Measurements from ENCODE around the gene PRKCE. TPM values are rescaled to one million over a fixed set of nuclear protein-coding genes. Genes with fewer than 3 reads are reported as not detected.

PRKCE gene
- total RNA-seq, 1 donor from 2014 or later, result 21.0 TPM

- TF ChIP-seq CTCF (IDR thresholded peaks at IDR 0.05; ENCODE audit: insufficient read depth, low read length, poor library complexity, severe bottlenecking), result no peak
- Histone ChIP-seq H3K36me3 (ENCODE audit: control insufficient read depth, insufficient read depth, low read length) (no peaks in the 10 kb centered on the region), H3K4me3 (ENCODE audit: low read depth, low read length) (no peak overlapping the region), H3K27me3 (ENCODE audit: control insufficient read depth, insufficient read depth, low read length) (no peaks in the 10 kb centered on the region)
- no peak for DNase-seq (ENCODE audit: low read depth)
Observed at GRCh38 chr2:46135958-46136357, 484.5 kb downstream of the PRKCE start.

DNA sequence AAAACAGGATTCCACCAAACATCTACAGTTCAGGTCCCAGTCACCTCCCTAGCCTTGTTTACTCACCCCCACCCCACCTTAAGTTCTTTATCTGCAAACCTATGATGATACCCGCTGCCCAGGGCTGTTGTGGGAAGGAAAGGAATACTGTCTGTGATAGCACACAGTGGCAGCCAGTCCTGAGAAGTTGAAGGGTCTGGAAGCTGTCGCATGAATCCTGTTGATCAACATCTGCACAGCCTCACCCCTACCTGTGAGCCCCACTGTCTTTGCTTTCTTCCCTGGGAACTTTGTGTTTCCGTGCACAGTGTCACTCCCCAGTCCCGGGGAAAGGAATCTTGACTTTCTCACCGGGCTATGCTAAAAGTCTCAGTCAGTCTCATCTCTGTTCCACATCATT is 485.0 kb downstream of the PRKCE start:
- no peak for TF ChIP-seq CTCF (IDR thresholded peaks at IDR 0.05; ENCODE audit: insufficient read depth, low read length, poor library complexity, severe bottlenecking)
- Histone ChIP-seq H3K4me3 (ENCODE audit: low read depth, low read length) (no peak overlapping the region), H3K27me3 (ENCODE audit: control insufficient read depth, insufficient read depth, low read length) (no peaks in the 10 kb centered on the region), H3K36me3 (ENCODE audit: control insufficient read depth, insufficient read depth, low read length) (no peaks in the 10 kb centered on the region)
- no peak for DNase-seq (ENCODE audit: low read depth)

- H3K4me3 ChIP-seq (ENCODE audit: low read depth, low read length), result no peak overlapping the region
- no peaks in the 10 kb centered on the region for H3K36me3 ChIP-seq (ENCODE audit: control insufficient read depth, insufficient read depth, low read length)
Observed at GRCh38 chr2:46136953-46137352, 485.5 kb downstream of the PRKCE start.

DNA sequence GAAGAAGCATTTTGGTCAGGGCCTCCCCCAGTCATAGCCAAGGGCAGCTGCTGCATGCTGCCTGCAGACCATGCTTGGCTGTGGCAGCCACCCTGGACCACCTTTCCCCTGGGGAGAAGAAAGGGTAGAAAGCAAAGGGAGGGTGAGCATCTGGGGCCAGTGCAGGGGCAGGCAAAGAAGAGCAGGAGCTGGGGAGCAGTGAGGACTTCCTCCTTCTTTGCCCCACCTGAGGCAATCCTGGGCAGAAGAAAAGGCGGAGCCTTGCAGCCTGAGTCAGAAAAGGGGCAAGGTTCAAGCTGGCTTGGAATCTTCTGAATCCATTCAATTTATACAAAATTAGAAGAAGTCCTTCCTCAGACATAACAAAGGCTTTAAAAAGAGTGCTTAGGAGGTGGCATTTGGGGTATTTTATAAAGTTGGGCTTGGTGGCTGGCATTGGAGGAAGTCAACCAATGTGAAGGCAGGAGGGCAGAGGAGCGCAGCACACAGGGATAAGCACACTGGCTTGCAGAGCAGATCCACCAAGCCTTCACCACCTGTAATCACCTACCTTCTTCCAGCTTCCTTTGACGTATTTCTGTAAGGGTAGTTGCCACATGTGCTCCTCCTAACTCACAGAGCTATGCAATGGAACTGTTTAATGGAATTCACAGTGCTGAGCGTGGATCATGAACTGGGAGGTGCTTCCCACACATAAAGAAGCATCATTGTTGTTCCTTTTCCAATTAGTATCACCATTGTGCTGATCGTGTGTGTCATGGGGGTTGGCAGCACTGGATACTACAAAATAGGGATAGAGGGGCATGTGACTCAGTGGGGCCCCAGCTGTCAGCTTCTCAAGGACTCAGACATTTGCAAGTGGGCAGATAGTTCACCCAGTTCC is 491.3 kb downstream of the PRKCE start:
- no peak for TF ChIP-seq CTCF (IDR thresholded peaks at IDR 0.05; ENCODE audit: insufficient read depth, low read length, poor library complexity, severe bottlenecking)
- no peak for DNase-seq (ENCODE audit: low read depth)
- H3K36me3 ChIP-seq (ENCODE audit: control insufficient read depth, insufficient read depth, low read length), result no peaks in the 10 kb centered on the region
- H3K27me3 ChIP-seq (ENCODE audit: control insufficient read depth, insufficient read depth, low read length), result no peaks in the 10 kb centered on the region
- no peak overlapping the region for H3K4me3 ChIP-seq (ENCODE audit: low read depth, low read length)

More at GRCh38 chr2:46136953-46137352, 485.5 kb downstream of the PRKCE start:
- DNase-seq (ENCODE audit: low read depth), result no peak
- no peak for TF ChIP-seq CTCF (IDR thresholded peaks at IDR 0.05; ENCODE audit: insufficient read depth, low read length, poor library complexity, severe bottlenecking)
- no peaks in the 10 kb centered on the region for H3K27me3 ChIP-seq (ENCODE audit: control insufficient read depth, insufficient read depth, low read length)

DNA sequence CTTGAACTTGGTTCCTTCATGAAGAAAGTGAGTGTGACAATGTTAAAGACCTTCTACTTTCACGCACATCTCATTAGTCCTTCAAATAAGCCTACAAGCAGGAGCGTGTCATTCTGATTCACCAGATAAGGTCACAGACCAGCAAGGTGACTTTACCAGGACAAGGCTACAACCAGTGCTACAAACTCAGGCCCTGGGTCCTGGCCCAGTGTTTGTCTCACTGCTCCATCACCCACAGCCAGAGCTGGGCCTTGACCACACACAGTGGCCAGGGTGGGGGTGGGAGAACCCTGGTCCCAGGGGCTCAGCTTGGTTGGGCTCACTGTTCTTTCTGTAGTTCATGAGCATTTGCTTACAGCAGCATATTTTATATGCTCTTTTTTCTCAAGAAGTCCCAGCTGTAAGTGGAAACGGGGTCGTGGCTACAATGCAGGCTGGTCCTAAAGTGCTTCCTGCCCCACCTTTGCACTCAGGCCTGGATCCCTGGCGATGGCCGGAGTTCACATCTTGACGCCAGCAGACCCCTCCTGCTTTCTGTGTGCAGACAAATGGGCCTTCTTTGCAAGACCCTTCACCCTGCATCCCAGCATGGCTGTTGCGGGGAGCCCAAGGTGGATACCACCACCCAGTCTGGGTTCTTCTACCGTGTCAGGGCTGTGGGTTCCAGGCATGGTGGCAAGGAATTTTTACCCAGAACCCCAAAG is 492.1 kb downstream of the PRKCE start:
- Histone ChIP-seq H3K4me3 (ENCODE audit: low read depth, low read length) (no peak overlapping the region), H3K36me3 (ENCODE audit: control insufficient read depth, insufficient read depth, low read length) (no peaks in the 10 kb centered on the region), H3K27me3 (ENCODE audit: control insufficient read depth, insufficient read depth, low read length) (no peaks in the 10 kb centered on the region)
- no peak for TF ChIP-seq CTCF (IDR thresholded peaks at IDR 0.05; ENCODE audit: insufficient read depth, low read length, poor library complexity, severe bottlenecking)
- no peak for DNase-seq (ENCODE audit: low read depth)
